Panc1 (cell line): ENCODE results near the gene ABCC3.

Experiments used
- CTCF ChIP-seq: fragments of 450-650 bp; IDR thresholded peaks from 2 replicates; pipeline ENCODE4 v1.5.1; 2017; ENCODE audit warnings: mild to moderate bottlenecking
- POLR2AphosphoS5 ChIP-seq: IDR thresholded peaks from 2 replicates; pipeline ENCODE4 v1.6.1; 2012; ENCODE audit warnings: mild to moderate bottlenecking, low read depth, low read length, moderate library complexity

GRCh38 chr17:50658616-50659015, 23.9 kb downstream of the ABCC3 start:
- TF ChIP-seq POLR2AphosphoS5 (no peak), CTCF (no peak)
